HG02852 (cell line): ENCODE data around the gene GPD1L.
"Not testable (repeated sequence)": the region's sequence is repeated elsewhere in the genome, so short reads cannot be mapped to it uniquely, and the experiment has no call there.

Source experiments
- ATAC-seq: cut with Tn5 transposase; IDR thresholded peaks from one replicate; pipeline ENCODE4 v1.9.1; 2021; ENCODE audit warnings: mild to moderate bottlenecking, moderate library complexity; ENCODE audit not compliant: unreplicated experiment

Gene GPD1L

DNA sequence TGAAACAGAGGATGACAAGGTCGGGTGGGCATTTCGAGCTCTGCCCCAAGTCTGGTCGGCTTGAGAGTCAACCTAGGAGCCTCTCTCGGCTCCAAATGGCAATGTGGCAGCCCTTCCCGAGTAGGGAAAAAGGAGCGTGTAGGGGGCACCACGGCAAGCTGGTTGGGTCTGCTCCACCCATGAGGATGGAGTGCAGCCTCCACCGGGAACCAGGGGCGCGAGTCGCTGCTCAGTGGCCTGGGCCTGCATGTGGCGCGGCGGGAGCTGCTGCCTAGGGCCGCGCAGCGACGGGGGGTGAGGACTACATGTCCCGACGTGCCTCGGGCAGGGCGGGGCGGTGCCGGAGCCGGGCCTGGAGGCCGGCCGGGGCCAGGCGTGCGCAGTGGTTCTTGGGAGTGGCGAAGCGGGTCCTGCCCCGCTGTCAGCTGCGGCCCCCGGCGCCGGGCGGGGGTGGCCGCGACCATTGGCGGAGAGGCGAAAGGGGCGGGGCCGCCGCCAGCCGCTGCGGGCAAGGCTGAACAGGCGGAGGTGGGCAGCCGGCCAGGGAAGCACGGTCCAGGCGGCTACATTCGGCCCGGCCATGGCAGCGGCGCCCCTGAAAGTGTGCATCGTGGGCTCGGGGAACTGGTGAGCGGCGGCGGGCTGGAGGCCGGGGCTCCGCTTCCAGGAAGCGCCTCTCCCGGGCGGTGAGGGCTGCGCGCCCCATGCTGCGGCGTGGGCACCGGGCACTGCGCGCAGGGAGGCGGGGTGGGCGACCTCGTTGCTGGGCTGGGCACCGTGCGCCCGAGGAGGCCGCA is at the start of gene GPD1L:
GPD1L (plus strand) TSS at position 489 of the 797 bp plus-strand sequence; CDS start at position 581, 92 bp downstream.
- ATAC-seq, result peak; percentile 100

DNA sequence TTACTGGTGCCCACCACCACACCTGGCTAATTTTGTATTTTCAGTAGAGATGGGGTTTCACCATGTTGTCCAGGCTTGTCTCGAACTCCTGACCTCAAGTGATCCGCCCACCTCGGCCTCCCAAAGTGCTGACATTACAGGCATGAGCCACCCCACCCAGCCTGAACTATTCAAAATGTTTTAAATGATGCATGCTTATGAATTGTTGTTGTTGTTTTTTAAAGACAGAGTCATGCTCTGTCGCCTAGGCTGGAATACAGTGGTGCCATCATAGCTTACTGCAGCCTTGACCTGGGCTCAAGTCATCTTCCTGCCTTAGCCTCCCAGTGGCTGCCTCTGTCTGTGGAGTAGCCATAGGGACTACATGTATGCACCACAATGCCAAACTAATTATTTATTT is 48.0 kb upstream of the GPD1L start:
- ATAC-seq, result not testable (repeated sequence)

DNA sequence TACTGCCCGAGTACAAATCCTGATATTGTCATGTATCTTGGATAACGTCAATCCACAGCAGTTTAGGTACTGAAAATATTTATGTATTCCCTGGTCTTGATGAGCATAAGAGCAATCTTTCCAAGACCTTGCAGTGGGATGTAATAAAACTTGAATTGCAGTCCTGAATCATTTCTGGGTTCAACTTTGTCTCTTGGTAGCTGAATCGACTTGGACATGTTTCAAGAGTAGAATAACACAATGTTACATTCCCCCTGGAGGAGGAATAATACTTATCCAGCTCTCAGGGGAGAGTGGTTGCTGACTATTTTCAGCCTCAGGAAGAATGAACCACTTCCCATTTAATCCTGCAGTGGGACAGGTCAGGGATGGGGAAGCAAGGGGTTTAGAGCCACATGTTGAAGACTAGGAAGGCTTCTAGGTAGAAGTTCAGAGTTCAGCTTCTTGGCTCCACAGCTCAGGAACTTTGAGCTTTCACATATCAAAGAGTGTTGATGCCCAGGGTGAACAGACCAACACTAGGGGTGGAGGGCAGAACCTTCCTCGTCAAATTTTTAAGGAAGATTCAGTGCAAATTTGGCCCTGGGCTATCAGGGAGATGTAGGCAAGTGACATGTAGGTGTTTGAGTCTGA is 43.4 kb upstream of the GPD1L start:
- ATAC-seq, result no peak

- no peak for ATAC-seq
Observed at GRCh38 chr3:32066686-32067085, 39.7 kb upstream of the GPD1L start.

DNA sequence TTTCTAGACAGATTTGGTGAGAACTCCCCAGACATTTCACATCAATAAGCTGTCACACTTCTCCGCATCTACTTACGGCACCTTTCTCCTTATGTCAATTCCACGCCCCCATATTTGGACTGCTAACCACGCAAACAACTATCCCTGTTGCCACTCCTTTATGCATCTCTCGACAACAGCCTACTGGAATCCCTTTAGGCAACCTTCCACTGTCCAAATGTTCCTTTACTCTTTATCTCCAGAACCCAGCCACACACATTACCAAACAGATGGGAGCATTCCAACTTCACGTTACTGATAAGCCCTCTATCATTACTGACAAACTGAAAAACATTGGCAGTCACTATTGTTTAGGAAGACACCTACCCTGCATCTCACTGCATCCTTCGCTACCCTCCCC is 32.2 kb upstream of the GPD1L start:
- not testable (repeated sequence) for ATAC-seq

DNA sequence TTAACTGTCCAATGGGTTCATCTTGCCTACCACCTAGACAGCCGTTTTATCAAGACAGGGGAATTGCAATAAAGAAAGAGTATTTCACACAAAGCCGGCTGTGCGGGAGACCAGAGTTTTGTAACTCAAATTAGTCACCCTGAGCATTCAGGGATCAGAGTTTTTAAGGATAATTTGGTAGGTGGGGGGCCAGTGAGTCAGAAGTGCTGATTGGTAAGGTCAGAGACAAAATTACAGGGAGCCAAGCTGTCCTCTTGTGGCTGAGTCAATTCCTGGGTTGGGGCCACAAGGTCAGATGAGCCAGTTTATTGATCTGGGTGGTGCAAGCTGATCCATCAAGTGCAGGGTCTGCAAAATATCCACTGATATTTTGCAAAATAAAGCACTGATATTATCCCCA is 29.9 kb upstream of the GPD1L start:
- ATAC-seq, result no peak

DNA sequence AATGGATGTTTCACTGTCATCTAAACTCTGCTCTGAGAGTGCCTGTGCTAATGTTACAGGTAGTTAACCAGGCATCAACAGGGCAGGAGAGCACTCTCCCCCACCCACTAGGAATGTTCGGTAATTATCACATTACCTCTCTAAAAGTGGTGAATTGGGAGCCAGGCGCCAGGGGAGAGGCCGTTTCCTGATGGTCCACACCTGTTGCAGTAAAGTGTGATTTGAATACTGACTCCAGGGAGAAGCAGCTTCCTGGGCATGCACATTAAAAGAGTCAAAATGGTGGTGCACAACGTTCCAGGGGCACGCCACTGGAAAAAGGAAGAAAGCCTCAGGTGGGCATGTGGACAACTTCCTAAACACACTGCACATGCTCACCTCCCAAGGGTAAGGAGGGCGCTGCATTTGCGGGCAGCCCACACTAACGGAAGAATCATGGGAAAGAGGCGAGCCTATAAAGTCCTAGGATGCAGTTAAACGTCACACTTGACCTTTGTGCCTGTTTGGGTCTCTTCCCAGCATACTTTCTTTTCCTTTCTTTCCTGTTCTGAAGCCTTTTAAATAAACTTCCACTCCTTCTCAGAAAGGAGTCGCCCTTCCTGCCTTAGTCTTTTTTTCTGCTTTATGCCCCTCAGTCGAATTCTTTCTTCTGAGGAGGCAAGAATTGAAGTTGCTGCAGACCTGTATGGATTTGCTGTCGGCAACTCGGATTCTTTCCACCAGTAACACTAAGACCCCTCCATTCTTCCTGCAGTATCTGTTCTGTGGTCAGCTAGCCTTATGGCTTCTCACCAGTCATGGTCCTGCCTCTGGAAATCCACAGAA is 28.9 kb upstream of the GPD1L start:
- no peak for ATAC-seq

DNA sequence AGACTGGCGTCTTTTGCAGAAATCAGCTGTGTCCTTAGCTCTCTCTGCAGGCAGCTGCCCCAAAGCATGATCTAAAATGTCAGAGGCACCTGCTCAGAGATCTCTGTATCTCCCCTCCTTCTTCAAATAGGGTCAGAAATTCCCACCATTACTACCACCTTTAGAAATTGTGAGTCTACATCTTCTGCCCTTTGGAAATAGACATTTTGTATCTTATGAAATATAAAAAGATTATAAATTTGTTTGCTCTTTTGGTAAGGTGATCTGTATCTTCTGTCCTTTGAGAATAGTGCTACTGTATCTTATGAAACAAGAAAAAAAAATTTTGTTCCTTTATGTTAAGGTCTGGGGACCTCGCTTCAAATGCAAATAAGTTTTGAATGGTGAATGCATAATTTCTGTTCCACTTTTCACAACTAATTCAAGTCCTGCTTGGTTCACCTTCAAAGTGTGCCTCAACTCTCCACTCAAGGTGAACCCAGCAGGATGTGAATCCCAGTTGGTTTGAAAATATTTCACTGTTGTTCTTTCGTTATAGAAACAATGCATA is 28.3 kb upstream of the GPD1L start:
- ATAC-seq, result no peak

GRCh38 chr3:32078864-32079263 is 27.6 kb upstream of the GPD1L start:
- no peak for ATAC-seq

DNA sequence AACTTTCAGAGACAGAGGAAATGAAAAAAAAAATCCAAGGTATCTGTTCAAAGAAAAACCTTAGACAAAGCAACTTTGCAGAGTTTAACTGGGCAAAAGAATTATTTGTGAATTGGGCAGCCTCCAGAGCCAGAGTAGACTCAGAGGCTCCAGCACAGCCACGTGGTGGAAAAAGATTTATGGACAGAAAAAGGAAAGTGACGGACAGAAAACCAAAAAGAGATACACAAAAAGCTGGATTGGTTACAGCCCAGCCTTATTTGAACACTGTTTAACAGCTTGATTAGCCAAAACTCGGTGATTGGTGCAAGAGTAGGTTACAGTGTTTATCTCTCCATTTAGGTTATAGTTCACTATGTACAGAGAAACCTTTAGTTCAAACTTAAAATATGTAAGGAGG is 23.7 kb upstream of the GPD1L start:
- no peak for ATAC-seq

GRCh38 chr3:32083702-32084270 is 22.6 kb upstream of the GPD1L start:
- no peak for ATAC-seq

DNA sequence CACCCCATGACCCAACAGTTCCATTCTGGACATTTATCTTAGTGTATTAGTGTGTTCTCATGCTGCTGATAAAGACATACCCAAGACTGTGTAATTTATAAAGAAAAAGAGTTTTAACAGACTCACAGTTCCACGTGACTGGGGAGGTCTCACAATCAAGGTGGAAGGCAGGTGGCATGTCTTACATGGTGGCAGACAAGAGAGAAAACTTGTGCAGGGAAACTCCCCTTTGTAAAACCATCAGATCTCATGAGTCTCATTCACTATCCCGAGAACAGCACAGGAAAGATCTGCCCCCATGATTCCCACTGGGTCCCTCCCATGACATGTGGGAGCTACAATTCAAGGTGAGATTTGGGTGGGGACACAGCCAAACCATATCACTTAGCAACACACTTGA is 21.6 kb upstream of the GPD1L start:
- no peak for ATAC-seq

- no peak for ATAC-seq
Observed at GRCh38 chr3:32086464-32086863, 20.0 kb upstream of the GPD1L start.

DNA sequence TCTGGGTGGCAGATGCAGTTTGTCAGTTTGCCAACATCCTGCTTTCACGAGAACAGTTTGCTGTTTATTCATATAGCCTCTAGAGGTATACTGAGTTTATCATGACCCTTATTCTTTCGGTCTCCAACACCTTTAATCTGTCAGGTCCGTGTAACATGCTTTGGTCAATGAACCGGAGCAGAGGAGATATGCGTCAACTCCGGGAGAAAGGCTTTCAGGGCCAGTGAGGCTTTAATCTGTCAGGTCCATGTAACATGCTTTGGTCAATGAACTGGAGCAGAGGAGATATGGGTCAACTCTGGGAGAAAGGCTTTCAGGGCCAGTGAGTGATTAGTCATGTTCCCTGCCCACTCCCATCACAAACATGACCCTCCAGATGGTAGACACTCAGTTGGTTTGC is 16.9 kb upstream of the GPD1L start:
- no peak for ATAC-seq

DNA sequence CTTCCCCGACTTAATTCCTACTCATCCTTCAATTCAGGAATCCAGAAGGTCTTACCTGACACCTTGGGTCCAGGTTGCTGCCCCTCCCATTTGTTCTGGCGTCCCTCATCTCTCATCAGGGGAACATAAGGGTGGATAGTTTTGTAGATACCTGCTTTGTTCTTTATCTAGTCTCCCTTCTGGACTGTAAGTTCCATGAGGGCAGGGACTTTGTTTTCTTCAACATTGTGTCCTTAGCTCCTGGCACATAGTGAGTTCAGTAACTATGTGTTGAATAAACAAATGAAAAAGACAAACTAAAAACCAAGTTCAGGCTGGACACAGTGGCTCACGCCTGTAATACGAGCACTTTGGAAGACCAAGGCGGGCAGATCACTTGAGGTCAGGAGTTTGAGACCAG is 13.2 kb upstream of the GPD1L start:
- ATAC-seq, result no peak

DNA sequence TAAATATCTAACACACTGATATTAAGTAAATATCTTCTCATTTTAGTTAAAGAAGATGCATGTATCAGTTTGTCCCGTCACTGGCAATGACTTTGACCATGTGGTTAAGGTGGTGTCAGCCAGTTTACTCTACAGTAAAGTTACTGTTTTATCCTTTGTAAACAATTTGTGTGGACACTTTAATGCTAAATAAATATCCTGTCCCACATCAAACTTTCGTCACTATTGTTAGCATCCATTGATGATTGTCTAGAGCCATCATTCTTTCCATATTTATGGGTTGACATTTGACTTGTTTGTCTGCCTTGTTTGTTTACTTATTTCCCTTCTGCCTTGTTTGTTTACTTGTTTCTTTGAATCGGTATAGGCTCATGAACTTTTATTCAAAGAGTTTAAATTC is 11.0 kb upstream of the GPD1L start:
- ATAC-seq, result no peak

DNA sequence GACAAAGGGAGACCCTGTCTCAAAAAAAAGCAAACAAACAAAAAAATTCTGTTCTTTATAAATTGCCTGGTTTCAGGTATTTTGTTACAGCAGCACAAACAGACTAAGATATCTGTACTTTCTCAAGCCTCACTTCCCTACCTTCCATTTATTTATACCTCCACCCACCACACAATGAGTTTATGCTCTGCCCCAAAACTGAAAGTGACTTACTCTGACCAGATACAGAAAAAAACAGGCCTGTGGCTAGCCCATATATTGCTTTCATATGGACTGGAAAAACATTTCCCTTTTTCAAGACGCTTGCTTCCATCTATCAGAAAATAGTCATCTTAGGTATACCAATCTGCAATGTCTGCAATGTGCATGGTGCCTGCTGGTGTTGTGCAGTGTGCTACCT is 8.7 kb upstream of the GPD1L start:
- no peak for ATAC-seq

- no peak for ATAC-seq
Observed at GRCh38 chr3:32098528-32098927, 7.9 kb upstream of the GPD1L start.

GRCh38 chr3:32100465-32100864 is 6.0 kb upstream of the GPD1L start:
- no peak for ATAC-seq

DNA sequence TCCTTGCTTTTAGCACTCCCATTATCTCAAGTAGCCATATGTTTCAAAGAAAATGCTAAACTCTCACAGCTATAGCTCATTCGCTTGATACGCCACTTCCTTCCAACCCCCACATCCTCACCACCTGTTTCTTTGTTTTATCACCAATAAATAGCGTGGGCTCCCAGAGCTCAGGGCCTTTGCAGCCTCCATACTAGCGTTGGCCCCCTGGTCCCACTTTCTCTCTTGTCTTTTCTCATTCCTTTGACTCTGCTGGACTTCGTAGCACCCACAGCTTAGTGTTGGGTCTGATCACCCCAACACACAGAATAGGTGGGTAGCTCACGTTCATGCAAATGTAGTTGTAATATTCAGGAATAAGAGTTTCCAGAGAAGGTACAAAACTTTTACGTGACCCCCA is 4.1 kb upstream of the GPD1L start:
- ATAC-seq, result no peak

DNA sequence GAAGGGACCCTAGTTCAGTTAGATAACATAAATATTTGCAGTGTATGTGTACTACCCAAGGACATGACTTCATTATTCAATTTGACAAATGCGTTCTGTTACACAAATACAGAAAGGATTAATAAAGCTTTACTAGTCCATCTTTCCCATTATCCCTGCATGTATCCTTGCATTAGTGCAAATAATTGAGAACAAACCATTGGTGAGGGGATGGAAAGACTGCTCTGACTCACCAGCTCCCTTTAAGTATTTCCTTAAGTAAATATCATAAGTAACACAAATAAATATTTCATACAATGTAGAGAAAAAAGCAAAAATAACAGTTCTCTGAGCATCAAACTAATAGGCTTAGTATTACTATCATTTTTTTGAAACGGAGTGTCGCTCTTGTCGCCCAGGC is 1.9 kb upstream of the GPD1L start:
- no peak for ATAC-seq
